ENCODE measurements around the gene ECM1. TPM values are rescaled to one million over a fixed set of nuclear protein-coding genes. Genes with fewer than 3 reads are reported as not detected.

Gene ECM1
- total RNA-seq, 2 experiments from 2014 or later = 2.0 to 3.8 TPM

GRCh38 chr1:150528196-150528595 is 20.3 kb downstream of the ECM1 start:
- Histone ChIP-seq H3K9me3 (ENCODE audit: low read length) (no peaks in the 10 kb centered on the region), H3K36me3 (ENCODE audit: insufficient read depth, low read length) (no peaks in the 10 kb centered on the region), H3K4me3 (ENCODE audit: low read depth, low read length, poor library complexity, severe bottlenecking) (no peak overlapping the region), H3K4me1 (ENCODE audit: insufficient read depth, low read length, poor library complexity, severe bottlenecking) (no peaks in the 10 kb centered on the region), H3K27ac (ENCODE audit: low read depth, low read length, poor library complexity, severe bottlenecking) (no peak overlapping the region), H4K20me1 (ENCODE audit: insufficient read depth, low read length) (no peaks in the 10 kb centered on the region), H3K4me2 (ENCODE audit: low read length) (no peak overlapping the region), H3K79me2 (ENCODE audit: insufficient read depth, low read depth, low read length) (no peaks in the 10 kb centered on the region), H3K9me2 (ENCODE audit: insufficient read depth, low read length) (no peaks in the 10 kb centered on the region), H2AFZ (ENCODE audit: low read length) (no peak overlapping the region)
- no TSS peak for BruUV-seq (replicated peaks)
- CTCF ChIA-PET (ENCODE audit: unreplicated experiment) = no interaction called here
- intact Hi-C loops (cut with micrococcal nuclease; ENCODE audit: unreplicated experiment) = loop anchor here (10.0 kb wide), 1 partner anchor 273 kb away; the partner anchor contains the start of gene CA14
- DNase-seq (ENCODE audit: low spot score) = no peak
- TF ChIP-seq EZH2phosphoT487 (IDR thresholded peaks at IDR 0.05; ENCODE audit: borderline replicate concordance, low read depth, low read length) (no peak), CTCF (conservative IDR thresholded peaks at IDR 0.05; ENCODE audit: low read length) (no peak)
- POLR2A ChIA-PET = interaction anchor here (1.0 to 2.1 kb wide), 2 partner anchors 12 to 64 kb away, joined by 5 to 9 read pairs; partner anchors contain the start of gene FALEC

GRCh38 chr1:150529017-150529416 is 21.1 kb downstream of the ECM1 start:
- DNase-seq (ENCODE audit: low spot score) = no peak
- Histone ChIP-seq H3K27ac (ENCODE audit: low read depth, low read length, poor library complexity, severe bottlenecking) (no peak overlapping the region), H3K36me3 (ENCODE audit: insufficient read depth, low read length) (no peaks in the 10 kb centered on the region), H3K4me2 (ENCODE audit: low read length) (no peak overlapping the region), H3K4me3 (ENCODE audit: low read depth, low read length, poor library complexity, severe bottlenecking) (no peak overlapping the region), H4K20me1 (ENCODE audit: insufficient read depth, low read length) (no peaks in the 10 kb centered on the region), H3K4me1 (ENCODE audit: insufficient read depth, low read length, poor library complexity, severe bottlenecking) (no peaks in the 10 kb centered on the region), H3K79me2 (ENCODE audit: insufficient read depth, low read depth, low read length) (no peaks in the 10 kb centered on the region), H2AFZ (ENCODE audit: low read length) (no peak overlapping the region), H3K9me2 (ENCODE audit: insufficient read depth, low read length) (no peaks in the 10 kb centered on the region), H3K9me3 (ENCODE audit: low read length) (no peaks in the 10 kb centered on the region)
- ChIA-PET CTCF (ENCODE audit: unreplicated experiment) (no interaction called here), POLR2A (interaction anchor here (1.0 to 2.1 kb wide), 2 partner anchors 13 to 65 kb away, joined by 5 to 9 read pairs; partner anchors contain the start of gene FALEC)
- BruUV-seq (replicated peaks) = no TSS peak
- TF ChIP-seq CTCF (conservative IDR thresholded peaks at IDR 0.05; ENCODE audit: low read length) (no peak), EZH2phosphoT487 (IDR thresholded peaks at IDR 0.05; ENCODE audit: borderline replicate concordance, low read depth, low read length) (no peak)
- intact Hi-C loops (cut with micrococcal nuclease; ENCODE audit: unreplicated experiment) = loop anchor here (10.0 kb wide), 1 partner anchor 274 kb away; the partner anchor contains the start of gene CA14

- DNase-seq (ENCODE audit: low spot score) = no peak
- intact Hi-C loops (cut with micrococcal nuclease; ENCODE audit: unreplicated experiment) = no loop called here
These were observed 22.7 kb downstream of the ECM1 start for GRCh38 chr1:150530491-150531159.

More at GRCh38 chr1:150530491-150531159, 22.7 kb downstream of the ECM1 start:
- no peak overlapping the region for H3K4me2 ChIP-seq (ENCODE audit: low read length)
- POLR2A ChIA-PET = interaction anchor here (0.9 to 1.5 kb wide), 2 partner anchors 10 to 14 kb away, joined by 5 read pairs; no protein-coding TSS in a partner anchor
- no peaks in the 10 kb centered on the region for H4K20me1 ChIP-seq (ENCODE audit: insufficient read depth, low read length)
- no peak overlapping the region for H3K27ac ChIP-seq (ENCODE audit: low read depth, low read length, poor library complexity, severe bottlenecking)
- no peak overlapping the region for H3K4me3 ChIP-seq (ENCODE audit: low read depth, low read length, poor library complexity, severe bottlenecking)
- H3K79me2 ChIP-seq (ENCODE audit: insufficient read depth, low read depth, low read length) = no peaks in the 10 kb centered on the region
- no peaks in the 10 kb centered on the region for H3K9me2 ChIP-seq (ENCODE audit: insufficient read depth, low read length)
- H3K4me1 ChIP-seq (ENCODE audit: insufficient read depth, low read length, poor library complexity, severe bottlenecking) = no peaks in the 10 kb centered on the region
- H2AFZ ChIP-seq (ENCODE audit: low read length) = no peak overlapping the region
- no peaks in the 10 kb centered on the region for H3K36me3 ChIP-seq (ENCODE audit: insufficient read depth, low read length)
- CTCF ChIA-PET (ENCODE audit: unreplicated experiment) = no interaction called here
- BruUV-seq (replicated peaks) = no TSS peak
- no peaks in the 10 kb centered on the region for H3K9me3 ChIP-seq (ENCODE audit: low read length)
- TF ChIP-seq EZH2phosphoT487 (IDR thresholded peaks at IDR 0.05; ENCODE audit: borderline replicate concordance, low read depth, low read length) = no peak

All from OCI-LY7 (cell line).